Hepatocyte (in vitro differentiated cells): ENCODE measurements around the gene CBX4. TPM values are rescaled to one million over a fixed set of nuclear protein-coding genes. Genes with fewer than 3 reads are reported as not detected.

Experiments
- DNase-seq: peaks from one replicate; pipeline ENCODE4 v3.0.0-alpha.2; 2016; ENCODE audit warnings: low spot score
- H2AFZ ChIP-seq: fragments of 200-600 bp; sonication (generic); 2 replicates; pipeline ENCODE4 v1.6.0; 2016; ENCODE audit warnings: antibody characterized with exemption, mild to moderate bottlenecking
- H3K27ac ChIP-seq: fragments of 200-600 bp; sonication (generic); 2 replicates; pipeline ENCODE4 v1.5.1; 2016; ENCODE audit warnings: mild to moderate bottlenecking
- H3K27me3 ChIP-seq: fragments of 200-600 bp; sonication (generic); 2 replicates; pipeline ENCODE4 v1.6.1; 2016
- H3K36me3 ChIP-seq: fragments of 200-600 bp; sonication (generic); replicated peaks from 2 replicates; pipeline ENCODE4 v1.5.1; 2016; ENCODE audit warnings: low read depth; ENCODE audit not compliant: insufficient read depth
- H3K4me1 ChIP-seq: fragments of 200-600 bp; sonication (generic); 2 replicates; pipeline ENCODE4 v1.5.1; 2016; ENCODE audit warnings: mild to moderate bottlenecking, moderate library complexity; ENCODE audit not compliant: insufficient read depth
- H3K4me2 ChIP-seq: fragments of 200-600 bp; sonication (generic); 2 replicates; pipeline ENCODE4 v1.6.0; 2016
- H3K4me3 ChIP-seq: fragments of 200-600 bp; sonication (generic); 2 replicates; pipeline ENCODE4 v1.5.1; 2016; ENCODE audit warnings: mild to moderate bottlenecking
- H3K79me2 ChIP-seq: fragments of 200-600 bp; sonication (generic); 2 replicates; pipeline ENCODE4 v1.6.0; 2017; ENCODE audit warnings: mild to moderate bottlenecking
- H3K9me2 ChIP-seq: fragments of 200-600 bp; sonication (generic); replicated peaks from 2 replicates; pipeline ENCODE4 v1.6.0; 2017; ENCODE audit warnings: mild to moderate bottlenecking; ENCODE audit not compliant: insufficient read depth
- H3K9me3 ChIP-seq: fragments of 200-600 bp; sonication (generic); 2 replicates; pipeline ENCODE4 v1.5.1; 2016; ENCODE audit warnings: low read depth, mild to moderate bottlenecking
- H4K20me1 ChIP-seq: fragments of 200-600 bp; sonication (generic); 2 replicates; pipeline ENCODE4 v1.6.0; 2016; ENCODE audit warnings: mild to moderate bottlenecking; ENCODE audit not compliant: insufficient read depth, poor library complexity, severe bottlenecking
- EZH2 ChIP-seq: fragments of 200-600 bp; sonication (generic); IDR thresholded peaks from 2 replicates; pipeline ENCODE4 v1.6.1; 2016; ENCODE audit warnings: antibody characterized with exemption, mild to moderate bottlenecking, borderline replicate concordance
- EZH2phosphoT487 ChIP-seq: fragments of 200-600 bp; sonication (generic); IDR thresholded peaks from one replicate; pipeline ENCODE4 v1.6.1; 2018; ENCODE audit warnings: antibody characterized with exemption, mild to moderate bottlenecking, low read depth, moderate library complexity; ENCODE audit not compliant: unreplicated experiment, severe bottlenecking
- WGBS: methylation state at CpG from one replicate; pipeline ENCODE4 v1.1.6; 2016; ENCODE audit warnings: low lambda C conversion rate; ENCODE audit errors: missing lambda C conversion rate; 5-methylcytosine and 5-hydroxymethylcytosine counted together
- polyA plus RNA-seq: library from polyadenylated mRNA; unstranded; fragments of >200 nt; fragmentation: Nextera tagmentation; extraction: Ambion mirVana; gene quantifications from 2 replicates; pipeline ENCODE4 v1.2.1, GENCODE V29; 2016
- total RNA-seq: library from RNA; depleted of rRNA; stranded (reverse); fragments of >200 nt; gene quantifications from 2 replicates; pipeline ENCODE4 v1.2.3, GENCODE V29; 2014
- TF ChIP-seq, protein P1 (sequence below): fragments of 200-600 bp; sonication (generic); IDR thresholded peaks from 2 replicates; pipeline ENCODE4 v1.5.1; 2016; ENCODE audit warnings: antibody characterized with exemption, mild to moderate bottlenecking; ENCODE audit not compliant: poor library complexity

The CBX4 gene
- total and polyA plus RNA-seq, 2 experiments from 2014 or later, result 56.1 to 86.7 TPM

DNA sequence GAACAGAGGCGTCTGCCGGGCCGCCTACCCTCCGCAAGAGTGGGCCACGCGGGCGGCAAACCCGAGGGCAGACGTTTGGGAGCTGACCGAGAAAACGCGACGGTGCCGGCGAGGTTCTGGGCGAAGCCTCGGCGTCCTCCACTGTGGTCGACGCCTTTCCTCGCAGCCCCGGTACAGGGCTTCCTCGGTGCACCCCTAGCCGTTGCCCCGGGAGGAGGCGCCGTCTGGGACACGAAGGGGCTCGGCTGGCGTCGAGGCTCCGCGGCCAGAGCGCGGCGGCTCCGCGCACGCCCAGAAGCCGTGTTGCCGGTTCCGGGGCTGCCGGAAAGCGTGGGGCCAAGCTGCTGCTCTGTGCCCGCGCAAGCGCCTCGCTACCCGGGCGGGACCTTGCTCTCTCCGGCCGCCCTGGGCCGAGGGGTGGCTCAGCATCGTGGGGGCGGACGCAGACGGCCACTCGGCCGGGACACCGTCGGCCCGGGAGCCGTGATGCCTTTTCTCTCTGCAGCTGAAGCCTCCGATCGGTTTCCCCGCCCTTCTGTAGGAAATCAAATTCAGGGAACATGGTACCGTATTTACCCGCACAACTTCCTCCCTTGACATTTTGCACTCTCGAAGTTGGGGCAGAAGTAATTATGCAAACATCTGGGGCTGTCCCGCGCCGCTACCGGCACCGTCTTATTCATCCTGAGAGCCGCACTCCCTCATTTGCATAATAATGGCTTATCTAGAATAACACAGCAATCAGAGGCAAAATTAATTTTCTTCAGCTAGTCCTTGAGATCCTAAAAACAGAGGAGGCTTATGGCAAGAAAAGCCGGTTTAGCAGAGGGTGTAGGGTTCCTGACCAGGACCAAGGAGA, 35.0 kb downstream of the CBX4 start:
- WGBS, result 2% methylated on average over 73 of the region's 76 CpGs
- Histone ChIP-seq H3K4me2 (peak overlapping the region; percentile 76), H3K4me3 (no peak overlapping the region), H3K36me3 (no peaks in the 10 kb centered on the region), H3K9me3 (no peaks in the 10 kb centered on the region), H4K20me1 (no peaks in the 10 kb centered on the region), H3K9me2 (no peaks in the 10 kb centered on the region), H3K4me1 (peaks cover 9% of the 10 kb centered on the region), H3K27me3 (peaks cover 100% of the 10 kb centered on the region), H3K79me2 (no peaks in the 10 kb centered on the region), H2AFZ (peak overlapping the region; percentile 33), H3K27ac (no peak overlapping the region)
- peak; percentile 55 for DNase-seq
- TF ChIP-seq, protein P1, sequence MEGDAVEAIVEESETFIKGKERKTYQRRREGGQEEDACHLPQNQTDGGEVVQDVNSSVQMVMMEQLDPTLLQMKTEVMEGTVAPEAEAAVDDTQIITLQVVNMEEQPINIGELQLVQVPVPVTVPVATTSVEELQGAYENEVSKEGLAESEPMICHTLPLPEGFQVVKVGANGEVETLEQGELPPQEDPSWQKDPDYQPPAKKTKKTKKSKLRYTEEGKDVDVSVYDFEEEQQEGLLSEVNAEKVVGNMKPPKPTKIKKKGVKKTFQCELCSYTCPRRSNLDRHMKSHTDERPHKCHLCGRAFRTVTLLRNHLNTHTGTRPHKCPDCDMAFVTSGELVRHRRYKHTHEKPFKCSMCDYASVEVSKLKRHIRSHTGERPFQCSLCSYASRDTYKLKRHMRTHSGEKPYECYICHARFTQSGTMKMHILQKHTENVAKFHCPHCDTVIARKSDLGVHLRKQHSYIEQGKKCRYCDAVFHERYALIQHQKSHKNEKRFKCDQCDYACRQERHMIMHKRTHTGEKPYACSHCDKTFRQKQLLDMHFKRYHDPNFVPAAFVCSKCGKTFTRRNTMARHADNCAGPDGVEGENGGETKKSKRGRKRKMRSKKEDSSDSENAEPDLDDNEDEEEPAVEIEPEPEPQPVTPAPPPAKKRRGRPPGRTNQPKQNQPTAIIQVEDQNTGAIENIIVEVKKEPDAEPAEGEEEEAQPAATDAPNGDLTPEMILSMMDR, result no peak
- TF ChIP-seq EZH2phosphoT487 (peak; percentile 74), EZH2 (peak; percentile 60)

DNA sequence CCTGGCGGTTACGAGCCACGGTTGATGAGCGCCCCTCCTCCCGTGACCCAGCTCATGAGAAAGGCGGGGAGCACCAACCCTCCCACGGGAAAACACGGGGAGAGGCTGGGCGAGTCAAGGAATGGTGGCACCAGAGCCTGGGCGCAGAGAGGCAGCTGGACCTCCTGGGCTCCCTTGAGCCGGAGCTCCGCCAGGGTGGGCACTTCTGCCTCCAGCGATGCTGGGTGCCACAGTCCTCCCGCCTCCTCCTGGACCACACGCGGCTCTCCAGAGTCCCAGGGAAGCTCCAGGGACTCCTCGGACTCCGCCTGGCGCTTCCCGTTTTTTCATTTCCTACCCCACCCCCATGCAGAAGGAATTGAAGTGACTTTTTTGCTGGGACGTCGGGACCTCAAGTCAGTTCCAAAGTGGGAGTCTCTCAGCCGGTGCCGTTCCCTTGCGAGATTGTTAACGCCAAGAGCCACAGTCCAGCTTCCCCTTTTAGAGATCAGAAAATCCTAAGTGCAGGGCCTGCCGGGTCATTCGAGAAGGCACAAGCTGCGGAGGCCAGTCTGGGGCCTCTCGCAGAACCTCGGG, 35.7 kb downstream of the CBX4 start:
- DNase-seq, result no peak
- Histone ChIP-seq H3K4me1 (peaks cover 12% of the 10 kb centered on the region), H3K27ac (no peak overlapping the region), H3K9me2 (no peaks in the 10 kb centered on the region), H4K20me1 (no peaks in the 10 kb centered on the region), H3K27me3 (peaks cover 100% of the 10 kb centered on the region), H3K36me3 (no peaks in the 10 kb centered on the region), H3K9me3 (no peaks in the 10 kb centered on the region), H3K4me2 (peak overlapping the region; percentile 76), H2AFZ (peak overlapping the region; percentile 33), H3K79me2 (no peaks in the 10 kb centered on the region), H3K4me3 (no peak overlapping the region)
- 10% methylated on average over 31 of the region's 31 CpGs for WGBS
- peak; percentile 88 for TF ChIP-seq EZH2phosphoT487
- TF ChIP-seq EZH2, result peak; percentile 8
- TF ChIP-seq, protein P1, result no peak

GRCh38 chr17:79802736-79803420, 36.4 kb downstream of the CBX4 start:
- DNase-seq, result no peak
- no peaks in the 10 kb centered on the region for H3K36me3 ChIP-seq
- no peaks in the 10 kb centered on the region for H3K79me2 ChIP-seq
- peaks cover 19% of the 10 kb centered on the region for H3K4me1 ChIP-seq
- TF ChIP-seq EZH2phosphoT487 (no peak), EZH2 (no peak)
- TF ChIP-seq, protein P1, result no peak
- H3K9me3 ChIP-seq, result no peaks in the 10 kb centered on the region
- no peak overlapping the region for H2AFZ ChIP-seq
- H3K9me2 ChIP-seq, result no peaks in the 10 kb centered on the region
- no peaks in the 10 kb centered on the region for H4K20me1 ChIP-seq
- peak overlapping the region; percentile 46 for H3K4me2 ChIP-seq
- 4% methylated on average over 45 of the region's 57 CpGs for WGBS
- no peak overlapping the region for H3K27ac ChIP-seq
- H3K4me3 ChIP-seq, result no peak overlapping the region
- H3K27me3 ChIP-seq, result peaks cover 100% of the 10 kb centered on the region
